Pancreas (tissue), 10 donors: Measurements from ENCODE around the gene NOVA2. TPM values are rescaled to one million over a fixed set of nuclear protein-coding genes. Genes with fewer than 3 reads are reported as not detected.

ENCODE experiments used
- ATAC-seq, 4 donors: fragments of 200-7000 bp; cut with Tn5 transposase; one replicate each; pipeline versions ENCODE4 v1.8.0 to v1.9.1; 2020; ENCODE audit warnings: mild to moderate bottlenecking in 4 of 4, moderate library complexity in 4 of 4
- DNase-seq, 6 donors: peaks; one replicate each; pipeline ENCODE4 v3.0.0-alpha.2; 2020
- FAIRE-seq: peaks from 2 replicates; lab custom pipeline; 2012; peaks lifted over from hg19 to GRCh38; lab: Jason Lieb, UNC
- H3K27ac ChIP-seq, 4 donors: fragments of 200-600 bp; sonication (generic); 1 replicate in 3 of 4; 2 replicates in 1 of 4; pipeline versions ENCODE4 v1.5.0 to v1.8.0; 2020
- H3K27me3 ChIP-seq, 4 donors: fragments of 200-600 bp; one replicate each; pipeline ENCODE4 v1.8.0; 2021
- H3K36me3 ChIP-seq, 3 donors: fragments of 200-600 bp; sonication (generic) in 1 of 3; one replicate each; pipeline versions ENCODE4 v1.5.0 to v1.8.0; 2020 to 2021
- H3K4me1 ChIP-seq, 3 donors: fragments of 200-600 bp; one replicate each; pipeline ENCODE4 v1.8.0; 2021
- H3K4me3 ChIP-seq, 4 donors: fragments of 200-600 bp; sonication (generic) in 2 of 4; one replicate each; pipeline versions ENCODE4 v1.5.0 to v1.8.0; 2020 to 2021
- H3K9me3 ChIP-seq, 4 donors: fragments of 200-600 bp; one replicate each; pipeline ENCODE4 v1.8.0; 2021
- WGBS, 2 donors: extraction: QIAGEN DNeasy Blood & Tissue Kit; methylation state at CpG; one replicate each; pipeline ENCODE4 v1.1.7; 2013; 5-methylcytosine and 5-hydroxymethylcytosine counted together
- intact Hi-C, 3 donors: fragments of 100-400 bp; cut with DNase I; formaldehyde crosslinking; loops; one replicate each; pipeline versions ENCODE4 v1.11.1 to v1.14.2; 2022
- polyA plus RNA-seq, 2 donors: library from polyadenylated mRNA; stranded (reverse); fragments of 200-250 nt; gene quantifications; one replicate each; pipeline ENCODE4 v1.2.3, GENCODE V29; 2013
- total RNA-seq, 6 donors: library from RNA; stranded (reverse); fragmentation: NEBNext Ultra II Directional in 4 of 6; extraction: Animal tissue kit (Norgen Biotek cat#: 25700) in 4 of 6; gene quantifications; one replicate each; pipeline versions ENCODE4 v1.2.1 to v1.2.4, GENCODE V29; 2021 to 2023
- TF ChIP-seq, protein P1 (sequence below), 4 donors: fragments of 200-600 bp; sonication (generic) in 3 of 4; IDR thresholded peaks; one replicate each; pipeline versions ENCODE4 v1.5.0 to v1.8.0; 2021; ENCODE audit warnings: antibody characterized with exemption in 4 of 4
- donor health status: healthy with polysubstance abuse.
- donor health status: DM: no; HTN: no; CAD: no; lungs with moderate emphysema.
- donor health status: DM: no; HTN: no; CAD: no.
- donor health status: control.
- donor health status: control.
- donor health status: Bipolar disorder and iron deficiency.
- donor health status: DM: yes; HTN: yes; CAD: no.
- donor health status: DM: no; HTN: no; CAD: no.
- donor health status: DM: no; HTN: no; CAD: no.
- donor health status: DM: yes; HTN: yes; CAD: no.

The NOVA2 gene
- total and polyA plus RNA-seq, 8 donors, result 0.43 to 2.6 (median 1.2) TPM

DNA sequence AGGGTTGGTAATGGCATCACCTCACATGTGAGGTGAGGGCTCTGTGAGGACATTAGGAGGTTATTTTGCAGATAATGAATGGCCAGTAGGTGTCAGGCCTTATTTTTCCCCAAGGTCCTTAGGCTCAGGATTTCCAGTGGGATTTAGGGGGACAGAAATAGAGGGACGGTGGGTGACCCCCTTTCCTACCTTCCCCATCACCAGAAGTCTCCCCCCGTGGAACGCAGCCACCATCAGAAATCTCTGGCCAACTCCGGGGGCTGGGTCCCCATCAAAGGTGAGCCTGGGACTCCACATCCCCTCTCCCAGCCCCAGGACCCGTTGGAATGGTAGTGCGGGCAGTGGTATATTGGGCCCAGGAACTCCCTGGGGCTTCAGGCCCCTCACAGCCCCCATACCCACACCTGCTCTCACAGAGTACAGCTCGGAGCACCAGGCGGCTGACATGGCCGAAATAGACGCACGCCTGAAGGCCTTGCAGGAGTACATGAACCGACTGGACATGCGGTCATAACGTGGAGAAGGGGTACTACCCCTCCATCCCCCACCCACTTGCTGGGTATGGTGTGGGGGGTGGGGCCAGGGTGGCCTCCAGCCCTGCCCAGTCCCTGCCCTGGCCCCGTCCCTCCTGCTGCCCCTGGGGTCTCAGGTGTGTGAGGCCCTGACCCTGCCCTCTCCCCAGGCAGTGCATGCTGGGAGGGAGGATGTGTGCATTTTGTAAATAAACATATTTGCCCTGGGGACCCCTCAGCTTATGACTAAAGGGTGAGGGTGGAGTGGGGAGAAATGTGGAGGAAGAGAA is 44.4 kb upstream of the NOVA2 start:
- TF ChIP-seq, protein P1, sequence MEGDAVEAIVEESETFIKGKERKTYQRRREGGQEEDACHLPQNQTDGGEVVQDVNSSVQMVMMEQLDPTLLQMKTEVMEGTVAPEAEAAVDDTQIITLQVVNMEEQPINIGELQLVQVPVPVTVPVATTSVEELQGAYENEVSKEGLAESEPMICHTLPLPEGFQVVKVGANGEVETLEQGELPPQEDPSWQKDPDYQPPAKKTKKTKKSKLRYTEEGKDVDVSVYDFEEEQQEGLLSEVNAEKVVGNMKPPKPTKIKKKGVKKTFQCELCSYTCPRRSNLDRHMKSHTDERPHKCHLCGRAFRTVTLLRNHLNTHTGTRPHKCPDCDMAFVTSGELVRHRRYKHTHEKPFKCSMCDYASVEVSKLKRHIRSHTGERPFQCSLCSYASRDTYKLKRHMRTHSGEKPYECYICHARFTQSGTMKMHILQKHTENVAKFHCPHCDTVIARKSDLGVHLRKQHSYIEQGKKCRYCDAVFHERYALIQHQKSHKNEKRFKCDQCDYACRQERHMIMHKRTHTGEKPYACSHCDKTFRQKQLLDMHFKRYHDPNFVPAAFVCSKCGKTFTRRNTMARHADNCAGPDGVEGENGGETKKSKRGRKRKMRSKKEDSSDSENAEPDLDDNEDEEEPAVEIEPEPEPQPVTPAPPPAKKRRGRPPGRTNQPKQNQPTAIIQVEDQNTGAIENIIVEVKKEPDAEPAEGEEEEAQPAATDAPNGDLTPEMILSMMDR (IDR thresholded peaks at IDR 0.05), result no peak
- WGBS, 2 donors, result 87 to 88% methylated on average over 15 of the region's 15 CpGs
- no peak overlapping the region for H3K27ac ChIP-seq
- H3K9me3 ChIP-seq, result no peaks in the 10 kb centered on the region
- ATAC-seq (no peak), DNase-seq (no peak), FAIRE-seq (no peak)
- no peaks in the 10 kb centered on the region for H3K36me3 ChIP-seq
- no peak overlapping the region for H3K4me3 ChIP-seq
- intact Hi-C loops, result loop anchor here in 2 of 3 donors (5.0 to 10.0 kb wide), 2 partner anchors 201 to 203 kb away; partner anchors contain the start of gene RSPH6A (in 2 of the 2)
- H3K4me1 ChIP-seq, result peaks cover 0 to 8% (median 3%) of the 10 kb centered on the region in 3 donors
- H3K27me3 ChIP-seq, result peaks cover 0 to 3% (median under 1%) of the 10 kb centered on the region in 4 donors

DNA sequence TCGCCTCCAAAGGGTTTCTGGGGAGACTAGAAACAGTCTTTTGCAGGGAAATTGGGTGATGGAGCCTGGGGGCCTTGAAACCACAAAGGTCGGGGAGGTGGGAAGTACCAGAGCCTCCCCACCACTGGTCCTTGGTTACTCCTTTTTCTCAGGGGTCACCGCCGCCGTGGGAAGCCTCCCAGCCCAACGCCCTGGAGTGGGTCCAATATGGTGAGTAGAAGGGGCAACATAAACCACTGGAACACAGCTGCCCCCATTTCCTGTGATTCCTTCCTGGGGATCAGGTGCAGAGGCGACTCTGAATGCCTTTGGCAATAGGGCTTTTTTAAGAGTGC is 43.4 kb upstream of the NOVA2 start:
- H3K27me3 ChIP-seq, result no peaks in the 10 kb centered on the region
- H3K4me3 ChIP-seq, result peak overlapping the region in 1 of 4 donors; percentile 60
- no peaks in the 10 kb centered on the region for H3K36me3 ChIP-seq
- FAIRE-seq (no peak), ATAC-seq (no peak), DNase-seq (peak in 1 of 6 donors; percentile 40)
- intact Hi-C loops, result loop anchor here in 2 of 3 donors (5.0 to 10.0 kb wide), 2 partner anchors 200 to 202 kb away; partner anchors contain the start of gene RSPH6A (in 2 of the 2)
- no peak overlapping the region for H3K27ac ChIP-seq
- H3K4me1 ChIP-seq, result peaks cover 0 to 8% (median 3%) of the 10 kb centered on the region in 3 donors
- TF ChIP-seq, protein P1 (IDR thresholded peaks at IDR 0.05), result peak in 1 of 4 donors; percentile 1
- WGBS, 2 donors, result 26 to 31% methylated on average over 7 of the region's 7 CpGs
- H3K9me3 ChIP-seq, result no peaks in the 10 kb centered on the region

DNA sequence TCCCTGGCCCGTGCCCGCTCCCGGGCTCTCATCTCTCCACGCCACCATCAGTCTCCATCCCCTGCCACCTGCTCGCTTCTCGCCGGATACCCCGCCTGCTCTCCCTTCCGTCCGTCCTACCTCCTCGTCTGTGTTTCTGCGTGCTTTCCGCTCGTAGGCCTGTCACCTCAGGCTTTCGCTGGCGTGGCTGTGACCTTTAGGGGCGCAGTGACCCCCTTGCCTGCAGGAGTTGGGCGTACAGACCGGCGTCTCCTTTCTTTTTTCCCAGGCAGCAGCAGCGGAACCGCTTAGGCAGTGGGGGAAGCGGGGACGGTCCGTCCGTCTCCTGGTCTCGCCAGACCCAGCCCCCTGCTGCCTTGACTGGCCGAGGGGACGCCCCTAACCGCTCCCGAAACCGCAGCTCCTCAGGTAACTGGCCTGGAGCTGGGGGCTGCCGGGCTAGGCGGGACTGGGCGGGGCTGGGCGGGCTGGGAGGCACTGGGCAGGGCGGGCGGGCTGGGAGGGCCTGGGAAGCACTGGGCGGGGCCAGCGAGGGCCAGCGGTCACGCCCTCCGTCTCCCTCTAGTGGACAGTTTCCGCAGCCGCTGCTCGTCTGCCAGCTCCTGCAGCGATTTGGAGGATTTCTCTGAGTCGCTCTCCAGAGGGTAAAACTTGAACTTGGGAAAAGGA is 42.9 kb upstream of the NOVA2 start:
- no peak overlapping the region for H3K27ac ChIP-seq
- intact Hi-C loops, result loop anchor here in 2 of 3 donors (5.0 to 10.0 kb wide), 2 partner anchors 199 to 202 kb away; partner anchors contain the start of gene RSPH6A (in 2 of the 2)
- FAIRE-seq, result no peak

GRCh38 chr19:46015687-46016425 is 42.2 kb upstream of the NOVA2 start:
- TF ChIP-seq, protein P1 (IDR thresholded peaks at IDR 0.05), result no peak
- Histone ChIP-seq H3K36me3 (no peaks in the 10 kb centered on the region), H3K4me1 (peaks cover 0 to 8% (median 3%) of the 10 kb centered on the region in 3 donors), H3K4me3 (peak overlapping the region; percentile 38 to 60 (median 54)), H3K27me3 (no peaks in the 10 kb centered on the region), H3K27ac (no peak overlapping the region), H3K9me3 (no peaks in the 10 kb centered on the region)
- peak in 1 of 6 donors; percentile 76 for DNase-seq
- intact Hi-C loops, result loop anchor here in 2 of 3 donors (5.0 to 10.0 kb wide), 2 partner anchors 199 to 201 kb away; partner anchors contain the start of gene RSPH6A (in 2 of the 2)
- FAIRE-seq, result no peak
- WGBS, 2 donors, result 9 to 13% methylated on average over 27 to 63 of the region's 63 CpGs
- ATAC-seq, result peak; percentile 26 to 33 (median 29)

More for the DNA sequence above, 42.9 kb upstream of the NOVA2 start:
- TF ChIP-seq, protein P1 (IDR thresholded peaks at IDR 0.05), result peak; percentile 78 to 89 (median 88)
- Histone ChIP-seq H3K36me3 (no peaks in the 10 kb centered on the region), H3K9me3 (no peaks in the 10 kb centered on the region), H3K27me3 (no peaks in the 10 kb centered on the region), H3K4me1 (peaks cover 0 to 8% (median 3%) of the 10 kb centered on the region in 3 donors), H3K4me3 (peak overlapping the region; percentile 38 to 60 (median 54))
- ATAC-seq (peak; percentile 69 to 88 (median 82)), DNase-seq (peak; percentile 73 to 92 (median 88))
- 0 to 1% methylated on average over 47 to 48 of the region's 48 CpGs for WGBS, 2 donors
